ENCODE data around the gene DGKE. TPM values are rescaled to one million over a fixed set of nuclear protein-coding genes. Genes with fewer than 3 reads are reported as not detected.

Gene DGKE
- total and polyA plus RNA-seq, 2 experiments from 2014 or later: 5.0 to 6.3 TPM

- H3K27ac ChIP-seq: no peak overlapping the region
- TF ChIP-seq, protein P1, sequence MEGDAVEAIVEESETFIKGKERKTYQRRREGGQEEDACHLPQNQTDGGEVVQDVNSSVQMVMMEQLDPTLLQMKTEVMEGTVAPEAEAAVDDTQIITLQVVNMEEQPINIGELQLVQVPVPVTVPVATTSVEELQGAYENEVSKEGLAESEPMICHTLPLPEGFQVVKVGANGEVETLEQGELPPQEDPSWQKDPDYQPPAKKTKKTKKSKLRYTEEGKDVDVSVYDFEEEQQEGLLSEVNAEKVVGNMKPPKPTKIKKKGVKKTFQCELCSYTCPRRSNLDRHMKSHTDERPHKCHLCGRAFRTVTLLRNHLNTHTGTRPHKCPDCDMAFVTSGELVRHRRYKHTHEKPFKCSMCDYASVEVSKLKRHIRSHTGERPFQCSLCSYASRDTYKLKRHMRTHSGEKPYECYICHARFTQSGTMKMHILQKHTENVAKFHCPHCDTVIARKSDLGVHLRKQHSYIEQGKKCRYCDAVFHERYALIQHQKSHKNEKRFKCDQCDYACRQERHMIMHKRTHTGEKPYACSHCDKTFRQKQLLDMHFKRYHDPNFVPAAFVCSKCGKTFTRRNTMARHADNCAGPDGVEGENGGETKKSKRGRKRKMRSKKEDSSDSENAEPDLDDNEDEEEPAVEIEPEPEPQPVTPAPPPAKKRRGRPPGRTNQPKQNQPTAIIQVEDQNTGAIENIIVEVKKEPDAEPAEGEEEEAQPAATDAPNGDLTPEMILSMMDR (IDR thresholded peaks at IDR 0.05; ENCODE audit: low read depth, low read length): no peak
- DNase-seq (ENCODE audit: low read depth in 1 of 2, low spot score in 1 of 2): no peak
Measured at GRCh38 chr17:56812901-56813388, 21.0 kb upstream of the DGKE start.

GRCh38 chr17:56815711-56816110 is 18.2 kb upstream of the DGKE start:
- Histone ChIP-seq H3K4me1 (ENCODE audit: low read depth) (no peaks in the 10 kb centered on the region), H3K27me3 (no peaks in the 10 kb centered on the region), H3K36me3 (no peaks in the 10 kb centered on the region), H3K9me3 (ENCODE audit: low read depth) (no peaks in the 10 kb centered on the region), H3K4me3 (no peak overlapping the region), H3K27ac (no peak overlapping the region)
- peak in 1 of 2 donors; percentile 22 for DNase-seq (ENCODE audit: low read depth in 1 of 2, low spot score in 1 of 2)
- TF ChIP-seq, protein P1 (IDR thresholded peaks at IDR 0.05; ENCODE audit: low read depth, low read length): no peak

More at GRCh38 chr17:56812901-56813388, 21.0 kb upstream of the DGKE start:
- H3K27me3 ChIP-seq: no peaks in the 10 kb centered on the region
- no peak overlapping the region for H3K4me3 ChIP-seq
- H3K4me1 ChIP-seq (ENCODE audit: low read depth): no peaks in the 10 kb centered on the region
- H3K9me3 ChIP-seq (ENCODE audit: low read depth): no peaks in the 10 kb centered on the region
- no peaks in the 10 kb centered on the region for H3K36me3 ChIP-seq

DNA sequence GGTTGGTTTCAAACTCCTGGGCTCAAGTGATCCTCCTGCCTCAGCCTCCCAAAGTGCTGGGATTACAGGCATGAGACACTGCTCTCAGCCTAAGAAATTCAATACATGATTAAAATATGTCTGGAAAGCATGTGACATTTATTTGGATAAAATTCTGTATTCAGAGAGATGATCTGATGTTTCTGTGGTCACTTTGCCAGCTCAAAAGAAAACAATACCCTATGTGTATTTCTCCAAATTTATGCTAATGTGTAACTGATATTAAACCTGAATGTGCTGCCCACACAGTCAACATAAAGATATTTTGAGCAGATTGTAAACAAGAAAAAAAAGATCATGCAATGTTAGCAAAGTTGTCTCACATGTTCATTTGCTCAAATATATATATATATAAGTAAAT is 16.9 kb upstream of the DGKE start:
- Histone ChIP-seq H3K27me3 (no peaks in the 10 kb centered on the region), H3K9me3 (ENCODE audit: low read depth) (no peaks in the 10 kb centered on the region), H3K4me3 (no peak overlapping the region), H3K36me3 (no peaks in the 10 kb centered on the region), H3K4me1 (ENCODE audit: low read depth) (no peaks in the 10 kb centered on the region), H3K27ac (no peak overlapping the region)
- DNase-seq (ENCODE audit: low read depth in 1 of 2, low spot score in 1 of 2): no peak
- TF ChIP-seq, protein P1 (IDR thresholded peaks at IDR 0.05; ENCODE audit: low read depth, low read length): no peak

- TF ChIP-seq, protein P1 (IDR thresholded peaks at IDR 0.05; ENCODE audit: low read depth, low read length): no peak
- Histone ChIP-seq H3K9me3 (ENCODE audit: low read depth) (no peaks in the 10 kb centered on the region), H3K36me3 (no peaks in the 10 kb centered on the region), H3K27me3 (no peaks in the 10 kb centered on the region), H3K27ac (no peak overlapping the region), H3K4me3 (no peak overlapping the region), H3K4me1 (ENCODE audit: low read depth) (no peaks in the 10 kb centered on the region)
- DNase-seq (ENCODE audit: low read depth in 1 of 2, low spot score in 1 of 2): no peak
Measured at GRCh38 chr17:56819030-56819429, 14.9 kb upstream of the DGKE start.

GRCh38 chr17:56819431-56820145 is 14.4 kb upstream of the DGKE start:
- Histone ChIP-seq H3K36me3 (no peaks in the 10 kb centered on the region), H3K4me1 (ENCODE audit: low read depth) (no peaks in the 10 kb centered on the region), H3K27me3 (no peaks in the 10 kb centered on the region), H3K9me3 (ENCODE audit: low read depth) (no peaks in the 10 kb centered on the region), H3K27ac (no peak overlapping the region), H3K4me3 (no peak overlapping the region)
- TF ChIP-seq, protein P1 (IDR thresholded peaks at IDR 0.05; ENCODE audit: low read depth, low read length): peak; percentile 73
- peak; percentile 77 to 82 for DNase-seq (ENCODE audit: low read depth in 1 of 2, low spot score in 1 of 2)
